ENCODE data around the gene TIAM2.

- TF ChIP-seq EP300 (IDR thresholded peaks at IDR 0.05) (no peak), CTCF (IDR thresholded peaks at IDR 0.05) (no peak)
These were observed 249.3 kb downstream of the TIAM2 start for GRCh38 chr6:155244434-155244833.
